ENCODE data around the gene LRRC41.
"Not testable (repeated sequence)": the region's sequence is repeated elsewhere in the genome, so short reads cannot be mapped to it uniquely, and the experiment has no call there.

Gene LRRC41

GRCh38 chr1:46325285-46326076 lies 22.1 kb upstream of the LRRC41 start:
- not testable (repeated sequence) for DNase-seq

GRCh38 chr1:46322191-46322590 lies 18.8 kb upstream of the LRRC41 start:
- not testable (repeated sequence) for DNase-seq

GRCh38 chr1:46319960-46320914 lies 16.8 kb upstream of the LRRC41 start:
- DNase-seq: not testable (repeated sequence)

GRCh38 chr1:46319301-46319700 lies 15.9 kb upstream of the LRRC41 start:
- DNase-seq: not testable (repeated sequence)

DNA sequence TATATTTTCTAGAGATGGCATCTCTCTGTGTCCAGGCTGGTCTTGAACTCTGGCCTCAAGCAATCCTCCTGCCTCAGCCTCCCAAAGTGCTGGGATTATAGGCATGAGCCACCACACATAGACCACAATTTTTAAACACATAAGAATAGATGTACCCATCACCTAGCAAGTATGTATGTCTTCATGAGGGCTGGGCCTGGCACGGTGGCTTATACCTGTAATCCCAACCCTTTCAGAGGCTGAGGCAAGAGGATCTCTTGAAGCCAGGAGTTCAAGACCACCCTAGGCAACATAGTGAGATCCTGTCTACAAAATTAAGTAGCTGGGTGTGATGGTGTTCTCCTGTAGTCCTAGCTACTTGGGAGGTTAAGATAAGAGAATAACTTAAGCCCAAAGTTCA lies 13.9 kb upstream of the LRRC41 start:
- no peak for DNase-seq

DNA sequence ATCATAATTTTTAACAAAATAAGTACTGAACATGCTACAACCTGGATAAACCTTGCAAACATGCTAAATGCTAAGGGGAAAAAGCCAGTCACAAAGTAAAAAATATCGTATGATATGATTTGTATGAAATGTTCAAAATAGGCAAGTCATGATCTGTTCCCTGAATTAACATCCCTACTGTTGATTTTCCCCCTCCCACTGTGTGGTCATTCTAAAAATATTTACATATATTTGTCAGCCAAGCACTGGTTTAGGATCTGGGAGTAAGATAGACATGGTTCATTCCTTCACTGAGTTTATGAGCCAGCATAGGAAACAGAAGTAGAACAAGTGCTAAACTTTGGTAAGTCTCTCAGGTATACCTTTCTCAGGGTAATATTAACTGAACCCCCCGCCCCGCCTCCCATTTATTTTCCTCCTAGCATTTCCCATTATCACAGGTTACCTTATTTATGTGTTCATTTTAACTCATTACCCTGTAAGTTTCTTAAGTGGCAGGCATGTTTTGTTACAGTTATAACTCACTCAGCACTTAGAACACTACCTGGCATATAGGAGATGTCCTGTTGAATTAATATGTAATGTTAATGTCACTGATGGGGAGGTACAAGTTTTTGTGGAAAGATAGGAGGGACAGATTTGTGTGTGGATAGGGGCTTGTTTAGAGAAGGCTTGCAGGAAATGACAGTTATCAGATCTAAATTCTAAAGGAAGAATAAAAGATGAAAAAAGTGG lies 12.4 kb upstream of the LRRC41 start:
- DNase-seq: no peak

DNA sequence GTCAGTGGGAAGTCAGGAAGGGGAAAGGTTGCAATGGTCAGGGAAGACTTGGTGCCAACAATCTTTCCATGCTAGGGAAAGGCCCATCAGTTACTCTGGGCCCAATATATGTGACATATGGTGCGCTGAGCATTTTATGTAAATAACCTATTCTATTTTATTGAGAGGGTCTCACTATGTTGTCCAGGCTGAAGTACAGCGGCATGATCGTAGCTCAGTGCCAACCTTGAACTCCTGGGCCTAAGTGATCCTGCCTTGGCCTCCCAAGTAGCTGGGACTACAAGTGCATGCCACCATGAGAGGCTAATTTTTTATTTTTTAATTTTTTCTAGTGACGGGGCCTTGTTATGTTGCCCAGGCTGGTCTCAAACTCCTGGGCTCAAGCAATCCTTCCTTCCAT lies 6.9 kb upstream of the LRRC41 start:
- DNase-seq: no peak

- no peak for DNase-seq
These were observed 6.2 kb upstream of the LRRC41 start for GRCh38 chr1:46309401-46310159.

- DNase-seq: no peak
These were observed 2.7 kb upstream of the LRRC41 start for GRCh38 chr1:46306159-46306530.

GRCh38 chr1:46303872-46304326 lies 483 bp upstream of the LRRC41 start:
- no peak for DNase-seq

GRCh38 chr1:46302641-46303037 lies 777 bp downstream of the LRRC41 start:
- DNase-seq: no peak

GRCh38 chr1:46301808-46302640 lies 1.4 kb downstream of the LRRC41 start:
- peak; percentile 51 for DNase-seq

- peak; percentile 41 for DNase-seq
These were observed 2.0 kb downstream of the LRRC41 start for GRCh38 chr1:46301406-46301807.

GRCh38 chr1:46300673-46301405 lies 2.6 kb downstream of the LRRC41 start:
- no peak for DNase-seq

GRCh38 chr1:46298387-46298786 lies 5.0 kb downstream of the LRRC41 start:
- no peak for DNase-seq

GRCh38 chr1:46295306-46295705 lies 8.1 kb downstream of the LRRC41 start:
- no peak for DNase-seq

DNA sequence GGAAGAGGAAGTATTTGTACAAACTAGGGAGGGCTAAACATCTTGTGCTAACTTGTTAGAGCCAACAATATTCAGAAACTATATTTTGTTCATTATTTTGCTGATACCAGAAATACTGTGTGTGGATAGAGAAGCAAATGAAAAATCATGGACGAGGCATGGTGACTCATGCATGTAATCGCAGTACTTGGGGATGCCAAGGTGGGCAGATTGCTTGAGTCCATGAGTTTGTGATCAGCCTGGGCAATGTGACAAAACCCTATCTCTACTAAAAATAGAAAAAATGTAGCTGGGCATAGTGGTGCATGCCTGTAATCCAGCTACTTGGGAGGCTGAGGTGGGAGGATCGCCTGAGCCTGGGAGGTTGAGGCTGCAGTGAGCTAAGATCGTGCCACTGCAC lies 13.4 kb downstream of the LRRC41 start:
- no peak for DNase-seq

DNA sequence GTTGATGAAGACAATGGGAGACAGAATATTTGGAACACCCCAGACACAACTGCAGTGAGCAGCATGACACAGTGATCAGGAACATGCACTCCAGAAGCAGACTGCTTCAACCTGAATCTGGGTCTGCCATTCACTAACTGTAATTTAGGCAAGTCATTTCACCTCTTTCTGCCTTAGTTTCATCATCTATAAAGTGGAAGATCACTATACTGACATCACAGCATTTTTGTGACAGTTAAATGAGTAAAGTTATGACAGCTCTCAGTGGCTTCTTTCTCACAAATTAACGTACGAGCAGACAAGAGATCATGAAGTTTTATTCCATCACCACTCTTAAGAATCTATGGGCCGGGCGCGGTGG lies 14.3 kb downstream of the LRRC41 start:
- no peak for DNase-seq

GRCh38 chr1:46288485-46289133 lies 14.8 kb downstream of the LRRC41 start:
- no peak for DNase-seq
